Mesenchymal stem cell (in vitro differentiated cells and primary cell): Measurements from ENCODE around the gene PCARE.

Experiments used
- DNase-seq: peaks from one replicate; pipeline ENCODE4 v3.0.0-alpha.2; 2013
- H2AFZ ChIP-seq: one replicate; pipeline ENCODE4 v1.6.1; 2013; ENCODE audit warnings: low read depth, mild to moderate bottlenecking, control low read depth, inconsistent platforms, low read length, moderate library complexity
- H2AK5ac ChIP-seq: 2 replicates; pipeline ENCODE4 v1.6.1; 2013; ENCODE audit warnings: low read length, moderate library complexity, mild to moderate bottlenecking, inconsistent platforms; ENCODE audit not compliant: severe bottlenecking
- H2BK120ac ChIP-seq: one replicate; pipeline ENCODE4 v1.6.1; 2013; ENCODE audit warnings: low read depth, mild to moderate bottlenecking, inconsistent platforms, low read length, moderate library complexity
- H2BK12ac ChIP-seq, 2 experiments: one replicate each; pipeline ENCODE4 v1.6.1; 2013; ENCODE audit warnings: inconsistent platforms in 2 of 2, low read length in 2 of 2, mild to moderate bottlenecking in 2 of 2, moderate library complexity in 2 of 2, control low read depth in 1 of 2
- H2BK15ac ChIP-seq: one replicate; pipeline ENCODE4 v1.6.1; 2013; ENCODE audit warnings: mild to moderate bottlenecking, low read depth, inconsistent platforms; ENCODE audit not compliant: poor library complexity, severe bottlenecking
- H2BK5ac ChIP-seq: 2 replicates; pipeline ENCODE4 v1.6.1; 2013; ENCODE audit warnings: low read depth, mild to moderate bottlenecking, low read length, control low read depth, inconsistent platforms; ENCODE audit not compliant: poor library complexity, severe bottlenecking
- H3K14ac ChIP-seq, 2 experiments: one replicate each; pipeline ENCODE4 v1.6.1; 2013; ENCODE audit warnings: inconsistent platforms in 2 of 2, low read length in 2 of 2, control low read depth in 1 of 2, mild to moderate bottlenecking in 1 of 2, moderate library complexity in 1 of 2
- H3K18ac ChIP-seq, 2 experiments: one replicate each; pipeline ENCODE4 v1.6.1; 2013; ENCODE audit warnings: inconsistent platforms in 2 of 2, low read length in 2 of 2, control low read depth in 1 of 2, low read depth in 1 of 2, mild to moderate bottlenecking in 1 of 2
- H3K23ac ChIP-seq, 2 experiments: one replicate each; pipeline ENCODE4 v1.6.1; 2013; ENCODE audit warnings: inconsistent platforms in 2 of 2, low read length in 2 of 2, mild to moderate bottlenecking in 2 of 2, moderate library complexity in 2 of 2, control low read depth in 1 of 2
- H3K27ac ChIP-seq: 2 replicates; pipeline ENCODE4 v1.5.1; 2013; ENCODE audit warnings: mild to moderate bottlenecking, moderate library complexity, low read length, control low read depth, inconsistent platforms; ENCODE audit not compliant: poor library complexity, severe bottlenecking
- H3K27me3 ChIP-seq, 2 experiments: 2 replicates each; pipeline versions ENCODE4 v1.6.1 to v1.7.0; 2013; ENCODE audit warnings: low read length in 2 of 2, mild to moderate bottlenecking in 2 of 2, moderate library complexity in 2 of 2, control low read depth in 1 of 2, inconsistent platforms in 1 of 2; ENCODE audit not compliant: control insufficient read depth in 1 of 2, insufficient read depth in 1 of 2
- H3K36me3 ChIP-seq, 2 experiments: 2 replicates each; pipeline versions ENCODE4 v1.6.1 to v1.7.0; 2013; ENCODE audit warnings: low read length in 2 of 2, control low read depth in 1 of 2, inconsistent platforms in 1 of 2, low read depth in 1 of 2, mild to moderate bottlenecking in 1 of 2; ENCODE audit not compliant: insufficient read depth in 2 of 2, control insufficient read depth in 1 of 2
- H3K4ac ChIP-seq, 2 experiments: one replicate each; pipeline ENCODE4 v1.6.1; 2013; ENCODE audit warnings: inconsistent platforms in 2 of 2, low read length in 2 of 2, mild to moderate bottlenecking in 2 of 2, moderate library complexity in 2 of 2, control low read depth in 1 of 2, low read depth in 1 of 2
- H3K4me1 ChIP-seq: 2 replicates; pipeline ENCODE4 v1.6.1; 2013; ENCODE audit warnings: low read depth, low read length, control low read depth; ENCODE audit not compliant: control insufficient read depth, insufficient read depth
- H3K4me2 ChIP-seq: 2 replicates; pipeline ENCODE4 v1.6.1; 2013; ENCODE audit warnings: low read length, mild to moderate bottlenecking, inconsistent platforms; ENCODE audit not compliant: poor library complexity, severe bottlenecking
- H3K4me3 ChIP-seq, 2 experiments: 2 replicates each; pipeline versions ENCODE4 v1.5.1 to v1.7.0; 2013; ENCODE audit warnings: low read length in 2 of 2, mild to moderate bottlenecking in 2 of 2, control low read depth in 1 of 2, low read depth in 1 of 2; ENCODE audit not compliant: insufficient read depth in 1 of 2
- H3K79me1 ChIP-seq: replicated peaks from 2 replicates; pipeline ENCODE4 v1.6.1; 2013; ENCODE audit warnings: mild to moderate bottlenecking, control low read depth, low read length, inconsistent platforms; ENCODE audit not compliant: poor library complexity, severe bottlenecking
- H3K9ac ChIP-seq: 2 replicates; pipeline ENCODE4 v1.7.0; 2013; ENCODE audit warnings: mild to moderate bottlenecking, low read length, moderate library complexity
- H3K9me3 ChIP-seq: 2 replicates; pipeline ENCODE4 v1.7.0; 2013; ENCODE audit warnings: mild to moderate bottlenecking, low read length; ENCODE audit not compliant: control insufficient read depth
- H4K8ac ChIP-seq: one replicate; pipeline ENCODE4 v1.6.1; 2013; ENCODE audit warnings: inconsistent platforms, mild to moderate bottlenecking, low read length, moderate library complexity
- H4K91ac ChIP-seq: one replicate; pipeline ENCODE4 v1.6.1; 2013; ENCODE audit warnings: mild to moderate bottlenecking, low read length, inconsistent platforms
- WGBS: methylation state at CpG from one replicate; pipeline ENCODE4 v1.1.7; 2013; ENCODE audit warnings: mixed read lengths; 5-methylcytosine and 5-hydroxymethylcytosine counted together

Gene PCARE

DNA sequence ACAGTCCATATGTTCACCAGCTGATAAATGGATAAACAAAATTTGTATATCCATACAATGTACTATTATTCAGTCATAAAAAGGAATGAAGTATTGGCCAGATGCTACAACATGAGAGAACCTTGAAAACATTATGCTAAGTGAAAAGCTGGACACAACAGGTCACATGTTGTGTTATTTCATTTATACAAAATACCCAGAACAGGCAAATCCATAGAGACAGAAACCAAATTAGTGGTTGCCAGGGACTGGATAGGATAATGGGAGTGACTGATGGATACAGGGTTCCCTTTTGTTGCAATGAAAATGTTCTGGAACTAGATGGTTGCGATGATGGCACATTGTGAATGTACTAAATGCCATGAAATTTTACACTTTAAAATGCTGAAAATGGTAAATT is 10.2 kb upstream of the PCARE start:
- Histone ChIP-seq H3K4ac (no peak overlapping the region), H3K9me3 (peaks cover 4% of the 10 kb centered on the region), H3K79me1 (no peaks in the 10 kb centered on the region), H2BK12ac (no peak overlapping the region), H3K27me3 (no peaks in the 10 kb centered on the region), H3K4me2 (no peak overlapping the region), H4K91ac (no peak overlapping the region), H3K18ac (no peak overlapping the region), H4K8ac (no peak overlapping the region), H3K14ac (no peak overlapping the region), H3K36me3 (no peaks in the 10 kb centered on the region), H3K9ac (no peak overlapping the region), H2BK5ac (no peak overlapping the region), H2BK15ac (no peak overlapping the region), H3K27ac (no peak overlapping the region), H3K4me1 (peaks cover 4% of the 10 kb centered on the region), H2AFZ (no peak overlapping the region), H3K4me3 (no peak overlapping the region), H3K23ac (no peak overlapping the region), H2AK5ac (no peak overlapping the region), H2BK120ac (no peak overlapping the region)
- WGBS, result no CpG with 5 or more reads among the region's 1 CpG
- DNase-seq, result no peak

DNA sequence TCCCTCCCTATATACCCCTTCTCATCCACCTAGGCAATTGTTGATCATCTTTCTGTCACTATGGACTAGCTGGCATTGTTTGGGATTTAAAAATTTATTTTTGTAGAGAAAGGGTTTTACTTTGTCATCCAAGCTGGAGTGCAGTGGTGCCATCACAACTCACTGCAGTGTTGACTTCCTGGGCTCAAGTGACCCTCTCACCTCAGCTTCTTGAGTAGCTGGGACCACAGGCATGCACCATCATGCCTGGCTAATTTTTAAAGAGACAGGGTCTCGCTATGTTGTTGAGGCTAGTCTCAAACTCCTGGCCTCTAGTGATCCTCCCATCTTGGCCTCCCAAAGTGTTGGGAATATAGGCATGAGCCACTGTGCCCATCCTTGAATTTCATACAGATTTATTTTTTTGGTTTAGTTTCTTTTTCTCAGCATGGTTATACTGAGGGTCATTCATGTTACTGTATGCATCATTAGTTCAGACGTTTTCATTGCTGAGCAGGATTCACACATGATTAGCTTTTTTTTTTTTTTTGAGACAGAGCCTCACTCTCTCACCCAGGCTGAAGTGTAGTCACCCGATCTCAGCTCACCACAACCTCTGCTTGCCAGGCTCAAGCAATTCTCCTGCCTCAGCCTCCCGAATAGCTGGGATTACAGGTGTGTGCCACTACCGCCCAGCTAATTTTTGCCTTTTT is 8.6 kb upstream of the PCARE start:
- Histone ChIP-seq H3K36me3 (no peaks in the 10 kb centered on the region), H2AK5ac (no peak overlapping the region), H3K4ac (no peak overlapping the region), H3K4me1 (peaks cover 4% of the 10 kb centered on the region), H2AFZ (no peak overlapping the region), H2BK15ac (no peak overlapping the region), H3K4me3 (no peak overlapping the region), H2BK5ac (no peak overlapping the region), H3K14ac (no peak overlapping the region), H4K8ac (no peak overlapping the region), H3K9me3 (peaks cover 9% of the 10 kb centered on the region), H3K9ac (no peak overlapping the region), H3K27me3 (no peaks in the 10 kb centered on the region), H3K4me2 (no peak overlapping the region), H2BK120ac (no peak overlapping the region), H3K79me1 (no peaks in the 10 kb centered on the region), H3K23ac (no peak overlapping the region), H4K91ac (no peak overlapping the region), H3K18ac (no peak overlapping the region), H2BK12ac (no peak overlapping the region), H3K27ac (no peak overlapping the region)
- no peak for DNase-seq
- 89% methylated on average over 4 of the region's 5 CpGs for WGBS

DNA sequence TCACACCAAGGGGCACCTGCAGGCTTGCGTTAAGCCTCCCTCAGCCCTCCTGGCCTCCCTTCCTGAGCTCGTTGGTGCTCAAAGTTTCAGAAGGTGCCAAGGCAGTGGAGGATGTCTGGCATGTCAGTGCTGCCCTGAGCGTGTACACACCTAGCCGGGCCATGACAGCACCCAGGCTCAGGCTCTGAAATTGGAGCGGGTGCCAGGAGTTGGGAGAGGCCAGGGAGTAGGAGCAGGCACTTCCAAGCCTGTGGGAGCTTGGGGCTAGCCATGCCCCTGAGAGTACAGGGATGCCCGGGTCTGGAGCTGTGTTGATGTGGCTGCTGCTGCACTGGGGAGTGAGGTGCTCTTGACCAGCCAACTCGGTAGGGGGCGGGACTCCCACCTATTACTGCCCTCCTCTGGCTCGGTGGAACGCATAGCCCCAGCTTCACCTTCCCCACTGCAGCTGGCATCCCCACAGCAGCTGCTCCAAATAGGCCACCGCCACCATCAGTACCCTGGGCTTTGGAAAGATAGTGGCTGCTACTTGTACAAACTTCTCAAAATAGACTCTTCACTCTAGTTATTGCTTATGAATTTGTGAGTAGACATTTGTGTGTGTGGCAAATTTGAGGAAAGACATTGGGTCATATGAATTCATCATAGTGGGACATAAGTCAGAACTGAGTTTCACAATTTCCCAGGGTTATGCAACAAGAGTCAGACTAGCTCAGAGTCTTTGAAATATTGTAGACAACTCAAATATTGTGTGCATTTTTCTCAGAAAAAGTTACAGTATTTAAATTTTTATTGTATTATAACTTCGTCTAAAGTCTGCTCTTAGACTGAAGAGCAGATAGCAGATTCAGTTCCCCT is 6.8 kb upstream of the PCARE start:
- Histone ChIP-seq H3K4me3 (no peak overlapping the region), H3K4me1 (peaks cover 4% of the 10 kb centered on the region), H3K4me2 (no peak overlapping the region), H3K9ac (no peak overlapping the region), H4K91ac (no peak overlapping the region), H3K27me3 (no peaks in the 10 kb centered on the region), H4K8ac (no peak overlapping the region), H2AK5ac (no peak overlapping the region), H2BK15ac (no peak overlapping the region), H3K18ac (no peak overlapping the region), H2BK5ac (no peak overlapping the region), H2BK120ac (no peak overlapping the region), H3K23ac (no peak overlapping the region), H2AFZ (no peak overlapping the region), H3K4ac (no peak overlapping the region), H3K79me1 (no peaks in the 10 kb centered on the region), H3K9me3 (peaks cover 9% of the 10 kb centered on the region), H2BK12ac (no peak overlapping the region), H3K14ac (peak overlapping the region in 1 of 2 experiments; percentile 5), H3K36me3 (no peaks in the 10 kb centered on the region), H3K27ac (no peak overlapping the region)
- DNase-seq, result peak; percentile 22
- 88% methylated on average over 10 of the region's 12 CpGs for WGBS

DNA sequence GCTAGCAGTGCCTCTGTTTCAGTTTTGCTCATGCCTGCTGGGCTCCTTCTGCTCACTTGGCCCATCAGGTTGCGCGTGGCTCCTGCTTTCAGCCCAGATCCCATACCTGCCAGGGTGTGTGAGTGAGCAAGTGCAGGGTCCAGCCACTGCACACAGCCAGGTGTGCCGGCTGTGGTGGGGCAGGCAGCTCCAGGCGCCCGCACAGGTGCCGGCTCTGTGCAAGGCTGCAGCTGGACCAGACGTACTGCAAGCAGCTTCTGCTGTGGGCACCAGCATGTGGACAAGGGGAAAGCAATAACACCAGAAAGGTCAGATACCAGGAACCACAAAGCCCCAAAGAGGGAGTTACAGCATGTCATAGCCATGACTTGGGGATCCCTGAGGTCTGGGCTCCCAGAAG is 5.6 kb upstream of the PCARE start:
- Histone ChIP-seq H2AK5ac (no peak overlapping the region), H3K27ac (no peak overlapping the region), H3K27me3 (no peaks in the 10 kb centered on the region), H2AFZ (no peak overlapping the region), H2BK5ac (no peak overlapping the region), H2BK15ac (no peak overlapping the region), H3K4me2 (no peak overlapping the region), H3K14ac (no peak overlapping the region), H2BK12ac (no peak overlapping the region), H3K18ac (no peak overlapping the region), H2BK120ac (no peak overlapping the region), H4K91ac (no peak overlapping the region), H3K4me3 (no peak overlapping the region), H3K23ac (no peak overlapping the region), H3K9ac (no peak overlapping the region), H3K79me1 (no peaks in the 10 kb centered on the region), H4K8ac (no peak overlapping the region), H3K9me3 (peaks cover 9% of the 10 kb centered on the region), H3K4me1 (peaks cover 4% of the 10 kb centered on the region), H3K36me3 (no peaks in the 10 kb centered on the region), H3K4ac (no peak overlapping the region)
- WGBS, result 91% methylated on average over 7 of the region's 7 CpGs
- DNase-seq, result no peak
